HEK293 (cell line): ENCODE data around the gene B4GALT1.

Source experiments
- CTCF ChIA-PET: fragments of 350-600 bp; formaldehyde crosslinking; extraction: SDS; loops from one replicate; lab custom pipeline; 2021; ENCODE audit warnings: antibody characterized with exemption; lab: Yijun Ruan, JAX
- POLR2A ChIA-PET: fragments of 300-600 bp; formaldehyde crosslinking; extraction: SDS; loops from one replicate; lab custom pipeline; 2020; ENCODE audit warnings: antibody characterized with exemption, inconsistent platforms; lab: Yijun Ruan, JAX
- H3K27ac ChIP-seq: fragments of 200-500 bp; sonication (Bioruptor generic); 2 replicates; pipeline ENCODE4 v1.5.1; 2014; ENCODE audit warnings: low read depth, low read length, control low read depth, inconsistent platforms; ENCODE audit errors: extremely low read depth
- H3K36me3 ChIP-seq, 2 experiments: fragments of 200-500 bp in 1 of 2; sonication (Bioruptor generic) in 1 of 2; 1 replicate in 1 of 2; 2 replicates in 1 of 2; pipeline ENCODE4 v1.5.1; 2014 to 2017; ENCODE audit warnings: inconsistent platforms in 2 of 2, low read length in 2 of 2; ENCODE audit not compliant: control insufficient read depth in 2 of 2, insufficient read depth in 1 of 2
- H3K4me1 ChIP-seq: fragments of 200-500 bp; sonication (Bioruptor generic); 2 replicates; pipeline ENCODE4 v1.5.1; 2014; ENCODE audit warnings: mild to moderate bottlenecking, low read length, inconsistent platforms; ENCODE audit not compliant: control insufficient read depth, insufficient read depth
- H3K4me3 ChIP-seq: 2 replicates; pipeline ENCODE4 v1.5.1; 2011; ENCODE audit warnings: low read depth, mild to moderate bottlenecking, control low read depth, low read length, moderate library complexity
- H3K9me3 ChIP-seq: fragments of 200-500 bp; sonication (Bioruptor generic); 2 replicates; pipeline ENCODE4 v1.5.1; 2014; ENCODE audit warnings: low read depth, low read length, inconsistent platforms; ENCODE audit not compliant: control insufficient read depth, insufficient read depth
- BCL11B ChIP-seq: fragments of 450-650 bp; formaldehyde crosslinking; IDR thresholded peaks from 2 replicates; pipeline ENCODE4 v1.5.1; 2016; ENCODE audit warnings: low read depth, missing biosample characterization, missing genetic modification characterization
- KLF7 ChIP-seq: fragments of 450-650 bp; formaldehyde crosslinking; IDR thresholded peaks from 2 replicates; pipeline ENCODE4 v1.5.1; 2016; ENCODE audit warnings: missing biosample characterization, missing genetic modification characterization, borderline replicate concordance
- OSR2 ChIP-seq: fragments of 450-650 bp; formaldehyde crosslinking; IDR thresholded peaks from 2 replicates; pipeline ENCODE4 v1.5.1; 2016; ENCODE audit warnings: missing biosample characterization, missing genetic modification characterization
- PBX3 ChIP-seq: sonication (generic); formaldehyde crosslinking; IDR thresholded peaks from 2 replicates; pipeline ENCODE4 v1.8.1; 2022; ENCODE audit warnings: mild to moderate bottlenecking, moderate library complexity, missing genetic modification reagents
- ZNF140 ChIP-seq: fragments of 450-650 bp; formaldehyde crosslinking; IDR thresholded peaks from 2 replicates; pipeline ENCODE4 v1.5.1; 2016; ENCODE audit warnings: missing biosample characterization, missing genetic modification characterization
- ZNF48 ChIP-seq: fragments of 450-650 bp; formaldehyde crosslinking; IDR thresholded peaks from 2 replicates; pipeline ENCODE4 v1.5.1; 2016; ENCODE audit warnings: missing biosample characterization, missing genetic modification characterization
- ZNF549 ChIP-seq: fragments of 450-650 bp; IDR thresholded peaks from 2 replicates; pipeline ENCODE4 v1.5.1; 2018; ENCODE audit warnings: missing biosample characterization, missing genetic modification characterization, mild to moderate bottlenecking, inconsistent platforms, moderate library complexity
- ZNF600 ChIP-seq: fragments of 450-650 bp; formaldehyde crosslinking; IDR thresholded peaks from 2 replicates; pipeline ENCODE4 v1.5.1; 2016; ENCODE audit warnings: missing biosample characterization, missing genetic modification characterization
- ZNF692 ChIP-seq: fragments of 450-650 bp; formaldehyde crosslinking; IDR thresholded peaks from 2 replicates; pipeline ENCODE4 v1.5.1; 2016; ENCODE audit warnings: missing biosample characterization, missing genetic modification characterization
- ZNF785 ChIP-seq: fragments of 450-650 bp; formaldehyde crosslinking; IDR thresholded peaks from 2 replicates; pipeline ENCODE4 v1.5.1; 2016; ENCODE audit warnings: missing biosample characterization, missing genetic modification characterization
- ZNF837 ChIP-seq: fragments of 450-650 bp; formaldehyde crosslinking; IDR thresholded peaks from 2 replicates; pipeline ENCODE4 v1.5.1; 2016; ENCODE audit warnings: missing biosample characterization, missing genetic modification characterization
- ZSCAN30 ChIP-seq: fragments of 450-650 bp; IDR thresholded peaks from 2 replicates; pipeline ENCODE4 v1.5.1; 2018; ENCODE audit warnings: missing biosample characterization, mild to moderate bottlenecking, missing genetic modification characterization, moderate library complexity
- TF ChIP-seq, protein P1 (sequence below): fragments of 450-650 bp; formaldehyde crosslinking; IDR thresholded peaks from 2 replicates; pipeline ENCODE4 v1.5.1; 2016; ENCODE audit warnings: missing biosample characterization, missing genetic modification characterization
- TF ChIP-seq, protein P2 (sequence below): fragments of 450-650 bp; formaldehyde crosslinking; IDR thresholded peaks from 2 replicates; pipeline ENCODE4 v1.5.1; 2016; ENCODE audit warnings: missing biosample characterization, missing genetic modification characterization
- TF ChIP-seq, protein P3 (sequence below): fragments of 450-650 bp; formaldehyde crosslinking; IDR thresholded peaks from 2 replicates; pipeline ENCODE4 v1.5.1; 2016; ENCODE audit warnings: missing biosample characterization, missing genetic modification characterization, low read depth

The B4GALT1 gene

DNA sequence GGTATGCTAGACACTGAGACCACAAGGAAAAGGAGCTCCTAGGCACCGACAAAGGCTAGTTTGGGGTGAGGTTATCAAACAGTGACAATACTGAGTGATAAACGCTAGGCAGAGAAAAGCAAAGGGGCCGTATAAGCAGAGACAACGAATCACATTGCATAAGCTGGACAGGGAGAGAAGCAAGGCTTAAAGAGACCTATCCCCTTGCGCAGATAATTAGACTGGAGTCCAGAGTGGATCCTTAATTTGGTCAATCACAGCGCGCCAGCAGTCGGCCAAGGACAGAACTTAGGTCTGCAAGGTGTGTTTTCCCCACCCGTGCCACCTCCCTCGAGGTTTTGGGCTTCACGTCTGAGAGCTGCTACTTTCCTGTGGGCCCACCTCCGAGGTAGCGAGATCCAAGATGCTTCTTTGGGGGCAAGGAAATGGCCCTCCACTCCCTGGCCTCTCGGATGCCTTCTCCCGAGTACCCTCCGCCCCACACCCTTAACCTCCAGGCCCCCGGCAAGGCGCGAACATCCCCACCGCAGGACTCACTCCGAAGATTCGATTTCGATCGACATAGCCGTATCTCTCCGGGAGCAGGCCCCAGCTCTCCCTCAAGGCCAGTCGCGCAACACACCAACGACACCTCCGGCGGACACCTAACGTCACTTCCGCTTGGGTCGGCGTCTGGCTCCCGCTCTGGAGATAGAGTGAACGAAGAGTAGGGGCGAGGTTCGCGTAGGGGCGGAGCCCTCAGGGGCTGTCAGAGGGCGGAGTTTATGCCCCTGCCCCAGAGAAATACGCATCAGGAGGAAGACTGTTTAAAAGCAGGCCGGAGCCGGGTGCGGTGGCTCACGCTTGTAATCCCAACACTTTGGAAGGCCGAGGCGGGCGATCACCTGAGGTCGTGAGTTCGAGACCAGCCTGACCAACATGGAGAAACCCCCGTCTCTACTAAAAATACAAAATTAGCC is 90.8 kb downstream of the B4GALT1 start, which contains the start of gene SMU1 (continued):
- TF ChIP-seq ZNF140 (tag by site-specific recombination) (no peak), ZNF692 (peak; percentile 98), BCL11B (tag by site-specific recombination) (0 out of 2 replicates have a peak, but pooled peaks have one; percentile 23), ZNF600 (tag by site-specific recombination) (no peak)
- TF ChIP-seq, protein P1, sequence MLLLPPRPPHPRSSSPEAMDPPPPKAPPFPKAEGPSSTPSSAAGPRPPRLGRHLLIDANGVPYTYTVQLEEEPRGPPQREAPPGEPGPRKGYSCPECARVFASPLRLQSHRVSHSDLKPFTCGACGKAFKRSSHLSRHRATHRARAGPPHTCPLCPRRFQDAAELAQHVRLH (tag by site-specific recombination) = peak; percentile 53

DNA sequence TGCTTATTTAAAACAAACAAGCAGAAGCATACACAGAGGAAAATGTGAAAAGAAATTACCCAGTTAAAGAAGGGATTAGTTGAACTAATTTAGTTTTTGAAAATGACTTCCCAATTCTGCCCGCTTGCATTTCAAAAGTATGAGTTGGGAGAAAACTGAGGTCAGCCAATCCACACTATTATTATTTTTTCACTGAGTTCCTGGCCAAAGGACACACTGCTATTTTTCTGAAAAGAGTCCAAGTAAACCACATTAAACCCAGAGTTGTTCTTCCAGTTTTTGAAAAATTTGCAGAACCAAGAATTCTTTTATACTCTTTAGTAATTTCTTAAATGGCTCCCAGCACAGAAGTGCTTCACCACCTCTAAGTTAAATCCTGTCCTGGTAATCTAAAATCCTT is 98.1 kb downstream of the B4GALT1 start:
- TF ChIP-seq OSR2 = no peak
- TF ChIP-seq KLF7 = no peak
- no peak for TF ChIP-seq ZNF785 (tag by site-specific recombination)
- no peak for TF ChIP-seq PBX3 (CRISPR knock-in tag)
- no peak for TF ChIP-seq ZNF837 (tag by site-specific recombination)
- no peak for TF ChIP-seq ZNF48 (tag by site-specific recombination)
- TF ChIP-seq ZSCAN30 (tag by site-specific recombination) = no peak
- no peak for TF ChIP-seq ZNF549 (tag by site-specific recombination)
- TF ChIP-seq, protein P2, sequence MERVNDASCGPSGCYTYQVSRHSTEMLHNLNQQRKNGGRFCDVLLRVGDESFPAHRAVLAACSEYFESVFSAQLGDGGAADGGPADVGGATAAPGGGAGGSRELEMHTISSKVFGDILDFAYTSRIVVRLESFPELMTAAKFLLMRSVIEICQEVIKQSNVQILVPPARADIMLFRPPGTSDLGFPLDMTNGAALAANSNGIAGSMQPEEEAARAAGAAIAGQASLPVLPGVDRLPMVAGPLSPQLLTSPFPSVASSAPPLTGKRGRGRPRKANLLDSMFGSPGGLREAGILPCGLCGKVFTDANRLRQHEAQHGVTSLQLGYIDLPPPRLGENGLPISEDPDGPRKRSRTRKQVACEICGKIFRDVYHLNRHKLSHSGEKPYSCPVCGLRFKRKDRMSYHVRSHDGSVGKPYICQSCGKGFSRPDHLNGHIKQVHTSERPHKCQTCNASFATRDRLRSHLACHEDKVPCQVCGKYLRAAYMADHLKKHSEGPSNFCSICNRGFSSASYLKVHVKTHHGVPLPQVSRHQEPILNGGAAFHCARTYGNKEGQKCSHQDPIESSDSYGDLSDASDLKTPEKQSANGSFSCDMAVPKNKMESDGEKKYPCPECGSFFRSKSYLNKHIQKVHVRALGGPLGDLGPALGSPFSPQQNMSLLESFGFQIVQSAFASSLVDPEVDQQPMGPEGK (tag by site-specific recombination) = no peak
- TF ChIP-seq, protein P3, sequence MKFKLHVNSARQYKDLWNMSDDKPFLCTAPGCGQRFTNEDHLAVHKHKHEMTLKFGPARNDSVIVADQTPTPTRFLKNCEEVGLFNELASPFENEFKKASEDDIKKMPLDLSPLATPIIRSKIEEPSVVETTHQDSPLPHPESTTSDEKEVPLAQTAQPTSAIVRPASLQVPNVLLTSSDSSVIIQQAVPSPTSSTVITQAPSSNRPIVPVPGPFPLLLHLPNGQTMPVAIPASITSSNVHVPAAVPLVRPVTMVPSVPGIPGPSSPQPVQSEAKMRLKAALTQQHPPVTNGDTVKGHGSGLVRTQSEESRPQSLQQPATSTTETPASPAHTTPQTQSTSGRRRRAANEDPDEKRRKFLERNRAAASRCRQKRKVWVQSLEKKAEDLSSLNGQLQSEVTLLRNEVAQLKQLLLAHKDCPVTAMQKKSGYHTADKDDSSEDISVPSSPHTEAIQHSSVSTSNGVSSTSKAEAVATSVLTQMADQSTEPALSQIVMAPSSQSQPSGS (tag by site-specific recombination) = no peak

More for the DNA sequence above, 98.1 kb downstream of the B4GALT1 start:
- Histone ChIP-seq H3K4me1 (no peaks in the 10 kb centered on the region), H3K27ac (no peak overlapping the region), H3K9me3 (no peaks in the 10 kb centered on the region), H3K36me3 (peaks cover 50 to 93% of the 10 kb centered on the region in 2 experiments), H3K4me3 (no peak overlapping the region)
- ChIA-PET CTCF (no interaction called here), POLR2A (interaction anchor here (1.4 kb wide), 1 partner anchor 44 kb away, joined by 3 read pairs; the partner anchor contains the start of gene DNAJA1)
